SH-SY5Y (cell line): ENCODE results near the gene MARCHF3.

Source experiments
- GATA2 ChIP-seq: IDR thresholded peaks from 2 replicates; pipeline ENCODE4 v1.6.1; 2011; ENCODE audit warnings: mild to moderate bottlenecking, low read depth, low read length
- GATA3 ChIP-seq: IDR thresholded peaks from 2 replicates; pipeline ENCODE4 v1.6.1; 2011; ENCODE audit warnings: low read depth, mild to moderate bottlenecking, low read length, moderate library complexity

DNA sequence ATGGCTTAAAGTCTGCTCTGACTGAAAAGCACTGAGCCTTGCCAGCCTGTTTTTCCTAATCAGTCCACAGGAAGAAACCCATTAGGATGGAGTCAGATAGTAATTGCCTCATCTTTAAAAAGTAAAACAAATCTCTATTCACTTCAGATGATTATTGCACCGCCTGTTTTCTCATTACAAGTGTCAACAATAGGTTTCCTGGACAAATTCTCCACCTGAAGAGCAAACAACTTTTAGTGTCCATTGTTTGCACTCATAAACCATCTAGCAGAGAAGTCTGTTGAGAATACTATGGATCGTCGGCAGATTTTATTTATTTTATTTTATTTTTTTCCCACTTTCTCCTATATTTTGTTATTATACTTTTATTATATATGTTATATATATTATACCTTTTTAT lies 22.7 kb upstream of the MARCHF3 start:
- TF ChIP-seq GATA2, result no peak
- TF ChIP-seq GATA3, result no peak
